IMR-90 (cell line): ENCODE measurements around the gene TNRC6A.

Experiments
- RAD21 ChIP-seq: IDR thresholded peaks from 2 replicates; pipeline ENCODE4 v1.6.1; 2012; ENCODE audit warnings: low read length, improper control_type of control experiment
- TF ChIP-seq, protein P1 (sequence below): conservative IDR thresholded peaks from 2 replicates; pipeline ENCODE4 v1.5.1; 2012; ENCODE audit warnings: mild to moderate bottlenecking, low read depth, low read length, improper control_type of control experiment

DNA sequence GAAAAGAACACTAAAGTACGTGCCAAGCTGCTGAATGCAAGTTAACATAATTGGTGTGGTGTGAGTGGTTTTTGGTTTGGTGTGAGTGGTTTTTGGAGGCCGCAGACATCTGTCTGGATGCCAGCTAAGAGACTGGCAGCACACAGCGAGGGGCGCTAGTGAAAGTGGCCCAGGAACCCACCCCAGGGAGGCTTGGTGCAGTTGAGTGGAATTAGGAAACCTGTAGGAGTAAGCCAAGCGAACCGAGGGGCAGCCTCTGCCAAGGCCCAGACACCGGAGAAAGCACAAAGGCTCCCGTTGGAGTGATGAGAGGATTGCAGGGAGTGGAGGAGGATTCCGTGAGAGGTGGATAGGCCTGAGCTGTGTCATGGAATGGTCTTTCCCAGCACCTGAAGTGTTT, 91.7 kb downstream of the TNRC6A start:
- TF ChIP-seq, protein P1, sequence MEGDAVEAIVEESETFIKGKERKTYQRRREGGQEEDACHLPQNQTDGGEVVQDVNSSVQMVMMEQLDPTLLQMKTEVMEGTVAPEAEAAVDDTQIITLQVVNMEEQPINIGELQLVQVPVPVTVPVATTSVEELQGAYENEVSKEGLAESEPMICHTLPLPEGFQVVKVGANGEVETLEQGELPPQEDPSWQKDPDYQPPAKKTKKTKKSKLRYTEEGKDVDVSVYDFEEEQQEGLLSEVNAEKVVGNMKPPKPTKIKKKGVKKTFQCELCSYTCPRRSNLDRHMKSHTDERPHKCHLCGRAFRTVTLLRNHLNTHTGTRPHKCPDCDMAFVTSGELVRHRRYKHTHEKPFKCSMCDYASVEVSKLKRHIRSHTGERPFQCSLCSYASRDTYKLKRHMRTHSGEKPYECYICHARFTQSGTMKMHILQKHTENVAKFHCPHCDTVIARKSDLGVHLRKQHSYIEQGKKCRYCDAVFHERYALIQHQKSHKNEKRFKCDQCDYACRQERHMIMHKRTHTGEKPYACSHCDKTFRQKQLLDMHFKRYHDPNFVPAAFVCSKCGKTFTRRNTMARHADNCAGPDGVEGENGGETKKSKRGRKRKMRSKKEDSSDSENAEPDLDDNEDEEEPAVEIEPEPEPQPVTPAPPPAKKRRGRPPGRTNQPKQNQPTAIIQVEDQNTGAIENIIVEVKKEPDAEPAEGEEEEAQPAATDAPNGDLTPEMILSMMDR = no peak
- TF ChIP-seq RAD21 = no peak
